K562 (cell line): Measurements from ENCODE around the gene GIGYF1. TPM values are rescaled to one million over a fixed set of nuclear protein-coding genes. Genes with fewer than 3 reads are reported as not detected.

Experiments used
- BRD4 ChIP-seq: fragments of 200-600 bp; sonication (generic); IDR thresholded peaks from 2 replicates; pipeline ENCODE4 v1.6.1; 2017; ENCODE audit warnings: inconsistent platforms
- DNMT1 ChIP-seq: fragments of 450-650 bp; IDR thresholded peaks from 2 replicates; pipeline ENCODE4 v1.6.1; 2016; ENCODE audit warnings: antibody characterized with exemption, mild to moderate bottlenecking
- E2F4 ChIP-seq: sonication (generic); formaldehyde crosslinking; IDR thresholded peaks from 2 replicates; pipeline ENCODE4 v1.8.0; 2022; ENCODE audit warnings: mild to moderate bottlenecking, low read depth, missing genetic modification reagents
- EP400 ChIP-seq: fragments of 450-650 bp; IDR thresholded peaks from 2 replicates; pipeline ENCODE4 v1.6.1; 2017; ENCODE audit warnings: antibody characterized with exemption, mild to moderate bottlenecking, moderate library complexity
- FOSL1 ChIP-seq: fragments of 200-800 bp; sonication (Bioruptor generic); conservative IDR thresholded peaks from 2 replicates; pipeline ENCODE4 v1.6.1; 2016; ENCODE audit warnings: missing genetic modification characterization, missing compliant biosample characterization
- HDGF ChIP-seq: fragments of 450-650 bp; IDR thresholded peaks from 2 replicates; pipeline ENCODE4 v1.6.1; 2016
- LCOR ChIP-seq: sonication (generic); formaldehyde crosslinking; IDR thresholded peaks from 2 replicates; pipeline ENCODE4 v1.8.0; 2022; ENCODE audit warnings: mild to moderate bottlenecking, missing genetic modification reagents
- MAX ChIP-seq: sonication (generic); formaldehyde crosslinking; IDR thresholded peaks from 2 replicates; pipeline ENCODE4 v1.9.0; 2022; ENCODE audit warnings: mild to moderate bottlenecking, missing genetic modification reagents
- MYC ChIP-seq, 2 experiments: fragments of 250-450 bp in 1 of 2; sonication (Bioruptor Pico) in 1 of 2; IDR thresholded peaks; 2 replicates each; pipeline versions ENCODE4 v1.5.1 to v1.6.1; 2012 to 2021; ENCODE audit warnings: low read depth in 2 of 2, borderline replicate concordance in 1 of 2, improper control_type of control experiment in 1 of 2, low read length in 1 of 2, mild to moderate bottlenecking in 1 of 2, moderate library complexity in 1 of 2
- SIN3A ChIP-seq, 2 experiments: fragments of 150-350 bp in 1 of 2; IDR thresholded peaks; 2 replicates each; pipeline ENCODE4 v1.6.1; 2011 to 2016; ENCODE audit warnings: borderline replicate concordance in 2 of 2, low read depth in 2 of 2, low read length in 2 of 2, mild to moderate bottlenecking in 2 of 2, moderate library complexity in 2 of 2; ENCODE audit not compliant: control insufficient read depth in 1 of 2
- SRSF9 ChIP-seq: fragments of 200-400 bp; formaldehyde crosslinking; IDR thresholded peaks from 2 replicates; pipeline ENCODE4 v1.6.1; 2017; ENCODE audit warnings: low read depth, low read length, borderline replicate concordance
- TEAD2 ChIP-seq: fragments of 450-650 bp; IDR thresholded peaks from 2 replicates; pipeline ENCODE4 v1.6.1; 2016; ENCODE audit warnings: missing genetic modification characterization, control low read depth, missing compliant biosample characterization
- U2AF2 ChIP-seq: fragments of 200-400 bp; formaldehyde crosslinking; optimal IDR thresholded peaks from 2 replicates; pipeline ENCODE3; 2017; ENCODE audit warnings: low read depth, mild to moderate bottlenecking, low read length
- UBTF ChIP-seq, 2 experiments: IDR thresholded peaks; 2 replicates each; pipeline ENCODE4 v1.6.1; 2012; ENCODE audit warnings: improper control_type of control experiment in 2 of 2, low read depth in 2 of 2, low read length in 2 of 2, borderline replicate concordance in 1 of 2
- ZSCAN29 ChIP-seq: fragments of 450-650 bp; IDR thresholded peaks from 2 replicates; pipeline ENCODE4 v1.6.1; 2017
- polyA plus RNA-seq, 8 experiments: library from polyadenylated mRNA; depleted of rRNA in 4 of 8; stranded (reverse) in 5 of 8; unstranded in 3 of 8; fragments of >200 nt; fragmentation: Nextera tagmentation in 2 of 8; fragmentation: Illumina TruSeq in 1 of 8; extraction: Ambion mirVana in 2 of 8; extraction: Trizol in 1 of 8; gene quantifications; 2 replicates each; pipeline versions ENCODE4 v1.2.1 to v1.2.3, GENCODE V29; 2011 to 2014; ENCODE audit warnings: inconsistent platforms in 1 of 8, missing spikeins in 1 of 8
- total RNA-seq, 7 experiments: library from RNA; depleted of rRNA in 6 of 7; stranded (reverse); fragments of >200 nt in 6 of 7; fragmentation: Illumina TruSeq in 2 of 7; extraction: Trizol in 2 of 7; gene quantifications; 2 replicates each; pipeline versions ENCODE4 v1.2.1 to v1.2.3, GENCODE V29; 2011 to 2021; ENCODE audit warnings: low replicate concordance in 1 of 7
- TF ChIP-seq, protein P1 (sequence below), 3 experiments: IDR thresholded peaks in 2 of 3; conservative IDR thresholded peaks in 1 of 3; 2 replicates each; pipeline ENCODE4 v1.5.1; 2011 to 2012; ENCODE audit warnings: low read length in 3 of 3, mild to moderate bottlenecking in 3 of 3, control low read depth in 2 of 3, improper control_type of control experiment in 1 of 3, inconsistent platforms in 1 of 3, low read depth in 1 of 3, mixed read lengths in 1 of 3, moderate library complexity in 1 of 3; ENCODE audit not compliant: insufficient read depth in 2 of 3
- TF ChIP-seq, protein P2 (sequence below): conservative IDR thresholded peaks from 2 replicates; pipeline ENCODE4 v1.6.1; 2011; ENCODE audit warnings: low read depth, mild to moderate bottlenecking, low read length; ENCODE audit not compliant: control insufficient read depth

GIGYF1 gene
- total and polyA plus RNA-seq, 9 of the 15 experiments (the other 6 are each of a cell fraction or from before 2014, with no cell fraction given), result 0.56 to 76.2 (median 16.8) TPM

DNA sequence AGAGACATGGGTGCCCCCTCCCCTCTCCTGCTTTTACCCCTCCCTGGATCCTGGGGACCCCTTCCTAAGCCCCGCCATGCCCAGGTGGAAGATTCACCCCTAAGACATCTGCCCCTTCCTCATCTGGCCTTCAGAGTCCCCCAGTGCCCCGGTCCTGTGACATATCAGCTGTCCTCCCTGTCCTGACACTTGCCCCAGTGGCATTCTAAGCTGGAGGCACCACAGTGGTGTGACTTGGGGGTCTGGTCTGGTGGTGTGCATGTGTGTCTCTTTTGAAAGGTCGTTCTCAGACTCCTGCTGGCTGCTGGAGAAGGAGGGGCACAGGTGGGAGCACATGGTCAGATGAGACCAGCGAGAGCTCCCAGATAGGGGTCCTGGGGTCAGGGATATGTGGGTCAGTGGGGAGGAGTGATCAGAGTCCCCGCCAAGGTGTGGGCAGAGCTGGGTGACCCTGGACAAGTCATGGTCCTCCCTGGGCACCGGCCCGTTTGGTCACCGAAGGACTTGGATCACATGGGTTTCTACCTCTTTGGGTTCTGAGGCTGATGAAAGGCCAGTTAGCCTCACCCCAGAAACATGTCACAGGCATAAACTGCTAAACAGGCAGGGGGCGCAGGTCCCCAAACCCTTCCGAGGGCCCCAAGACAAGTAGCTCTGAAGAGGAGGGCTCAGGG, 52.1 kb downstream of the GIGYF1 start (continued):
- TF ChIP-seq E2F4 (CRISPR knock-in tag) (0 out of 2 replicates have a peak, but pooled peaks have one; percentile 29), LCOR (CRISPR knock-in tag) (no peak; the same call in 1 of the 2 replicates), SIN3A (IDR thresholded peaks at IDR 0.05; ENCODE audit: borderline replicate concordance in 2 of 2, control insufficient read depth in 1 of 2, low read depth in 2 of 2, low read length in 2 of 2) (peak; percentile 10 to 61; a peak in 2 of 4 replicates), DNMT1 (0 out of 2 replicates have a peak, but pooled peaks have one; percentile 7), TEAD2 (tag) (peak; percentile 66; the same call in 1 of the 2 replicates), HDGF (no peak), FOSL1 (tag) (peak; percentile 12; the same call in 1 of the 2 replicates), MYC (IDR thresholded peaks at IDR 0.05; ENCODE audit: low read depth, low read length) (peak; percentile 54; the same call in 1 of the 2 replicates), MYC (CRISPR knock-in tag; IDR thresholded peaks at IDR 0.05; ENCODE audit: borderline replicate concordance, low read depth) (no peak), EP400 (peak; percentile 67; the same call in 1 of the 2 replicates), U2AF2 (no peak), UBTF (IDR thresholded peaks at IDR 0.05; ENCODE audit: borderline replicate concordance in 1 of 2, low read depth in 2 of 2, low read length in 2 of 2) (no peak), SRSF9 (no peak), MAX (CRISPR knock-in tag) (peak; percentile 51), ZSCAN29 (0 out of 2 replicates have a peak, but pooled peaks have one; percentile 56), BRD4 (peak; percentile 31; the same call in 1 of the 2 replicates)
- TF ChIP-seq, protein P1, sequence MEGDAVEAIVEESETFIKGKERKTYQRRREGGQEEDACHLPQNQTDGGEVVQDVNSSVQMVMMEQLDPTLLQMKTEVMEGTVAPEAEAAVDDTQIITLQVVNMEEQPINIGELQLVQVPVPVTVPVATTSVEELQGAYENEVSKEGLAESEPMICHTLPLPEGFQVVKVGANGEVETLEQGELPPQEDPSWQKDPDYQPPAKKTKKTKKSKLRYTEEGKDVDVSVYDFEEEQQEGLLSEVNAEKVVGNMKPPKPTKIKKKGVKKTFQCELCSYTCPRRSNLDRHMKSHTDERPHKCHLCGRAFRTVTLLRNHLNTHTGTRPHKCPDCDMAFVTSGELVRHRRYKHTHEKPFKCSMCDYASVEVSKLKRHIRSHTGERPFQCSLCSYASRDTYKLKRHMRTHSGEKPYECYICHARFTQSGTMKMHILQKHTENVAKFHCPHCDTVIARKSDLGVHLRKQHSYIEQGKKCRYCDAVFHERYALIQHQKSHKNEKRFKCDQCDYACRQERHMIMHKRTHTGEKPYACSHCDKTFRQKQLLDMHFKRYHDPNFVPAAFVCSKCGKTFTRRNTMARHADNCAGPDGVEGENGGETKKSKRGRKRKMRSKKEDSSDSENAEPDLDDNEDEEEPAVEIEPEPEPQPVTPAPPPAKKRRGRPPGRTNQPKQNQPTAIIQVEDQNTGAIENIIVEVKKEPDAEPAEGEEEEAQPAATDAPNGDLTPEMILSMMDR (IDR thresholded peaks at IDR 0.05 in 2 of 3, conservative IDR thresholded peaks at IDR 0.05 in 1 of 3; ENCODE audit: insufficient read depth in 2 of 3, low read depth in 1 of 3, low read length in 3 of 3), result peak; percentile 30 to 44 (median 36); a peak in 5 of 6 replicates
- TF ChIP-seq, protein P2, sequence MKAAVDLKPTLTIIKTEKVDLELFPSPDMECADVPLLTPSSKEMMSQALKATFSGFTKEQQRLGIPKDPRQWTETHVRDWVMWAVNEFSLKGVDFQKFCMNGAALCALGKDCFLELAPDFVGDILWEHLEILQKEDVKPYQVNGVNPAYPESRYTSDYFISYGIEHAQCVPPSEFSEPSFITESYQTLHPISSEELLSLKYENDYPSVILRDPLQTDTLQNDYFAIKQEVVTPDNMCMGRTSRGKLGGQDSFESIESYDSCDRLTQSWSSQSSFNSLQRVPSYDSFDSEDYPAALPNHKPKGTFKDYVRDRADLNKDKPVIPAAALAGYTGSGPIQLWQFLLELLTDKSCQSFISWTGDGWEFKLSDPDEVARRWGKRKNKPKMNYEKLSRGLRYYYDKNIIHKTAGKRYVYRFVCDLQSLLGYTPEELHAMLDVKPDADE, result peak; percentile 31; the same call in 1 of the 2 replicates
